Ovary (tissue), 9 donors: ENCODE results near the gene ATP5F1E. TPM values are rescaled to one million over a fixed set of nuclear protein-coding genes. Genes with fewer than 3 reads are reported as not detected.

ENCODE experiments used
- DNase-seq, 5 donors: peaks; one replicate each; pipeline ENCODE4 v3.0.0-alpha.2; 2019 to 2020
- H3K27ac ChIP-seq, 2 donors: fragments of 200-600 bp; one replicate each; pipeline versions ENCODE4 v1.5.1 to v1.8.0; 2019 to 2022
- H3K27me3 ChIP-seq: fragments of 200-600 bp; one replicate; pipeline ENCODE4 v1.8.0; 2022
- H3K36me3 ChIP-seq: fragments of 200-600 bp; sonication (generic); one replicate; pipeline ENCODE4 v1.5.1; 2019
- H3K4me1 ChIP-seq: one replicate; pipeline ENCODE4 v1.8.1; 2013; ENCODE audit warnings: mild to moderate bottlenecking, moderate library complexity; ENCODE audit not compliant: insufficient read depth
- H3K4me3 ChIP-seq: fragments of 200-600 bp; sonication (generic); one replicate; pipeline ENCODE4 v1.5.1; 2017
- H3K9me3 ChIP-seq, 2 donors: fragments of 200-600 bp in 1 of 2; sonication (generic) in 1 of 2; one replicate each; pipeline versions ENCODE4 v1.5.1 to v1.8.1; 2013 to 2019; ENCODE audit warnings: mild to moderate bottlenecking in 1 of 2, moderate library complexity in 1 of 2
- EP300 ChIP-seq: sonication (generic); formaldehyde crosslinking; IDR thresholded peaks from one replicate; pipeline ENCODE4 v1.6.1; 2017; ENCODE audit warnings: antibody characterized with exemption
- POLR2A ChIP-seq: fragments of 450-650 bp; IDR thresholded peaks from one replicate; pipeline ENCODE4 v1.6.1; 2017; ENCODE audit warnings: antibody characterized with exemption, mild to moderate bottlenecking, moderate library complexity
- WGBS, 3 donors: extraction: QIAGEN DNeasy Blood & Tissue Kit in 1 of 3; methylation state at CpG; one replicate each; pipeline versions ENCODE4 v1.1.5 to v1.1.7; 2013 to 2017; 5-methylcytosine and 5-hydroxymethylcytosine counted together
- intact Hi-C, 4 donors: fragments of 100-400 bp; cut with DNase I; formaldehyde crosslinking; loops; one replicate each; pipeline versions ENCODE4 v1.11.0 to v1.15.1; 2022 to 2023
- polyA plus RNA-seq, 2 donors: library from polyadenylated mRNA; stranded (reverse); fragments of 200-250 nt in 1 of 2; fragments of 350-450 nt in 1 of 2; fragmentation: Illumina TruSeq in 1 of 2; extraction: RNeasy Lipid Tissue Mini Kit (QIAGEN cat#74804) in 1 of 2; gene quantifications; one replicate each; pipeline ENCODE4 v1.2.3, GENCODE V29; 2013 to 2014
- total RNA-seq, 7 donors: library from RNA; depleted of rRNA in 2 of 7; stranded (reverse); fragments of >200 nt in 2 of 7; fragmentation: NEBNext Ultra II Directional in 3 of 7; extraction: Animal tissue kit (Norgen Biotek cat#: 25700) in 3 of 7; gene quantifications; one replicate each; pipeline versions ENCODE4 v1.1.0 to v1.2.4, GENCODE V29; 2016 to 2023
- TF ChIP-seq, protein P1 (sequence below), 3 donors: fragments of 450-650 bp in 2 of 3; fragments of 200-600 bp in 1 of 3; IDR thresholded peaks; one replicate each; pipeline versions ENCODE4 v1.5.1 to v1.8.0; 2016 to 2022; ENCODE audit warnings: antibody characterized with exemption in 3 of 3, mild to moderate bottlenecking in 1 of 3
- donor health status: DM: no; HTN: no; CAD: no; lungs with moderate emphysema.
- donor health status: DM: no; HTN: no; CAD: no.
- donor health status: Bipolar disorder and iron deficiency.
- donor health status: DM: yes; HTN: yes; CAD: no.
- donor health status: DM: no; HTN: no; CAD: no.
- donor health status: DM: yes; HTN: yes; CAD: no.

ATP5F1E gene
- total and polyA plus RNA-seq, 9 donors = 23.2 to 73.1 (median 45.4) TPM

GRCh38 chr20:59002874-59003399 is 29.2 kb downstream of the ATP5F1E start:
- intact Hi-C loops = loop anchor here in 1 of 4 donors (10.0 kb wide), 1 partner anchor 108 kb away; no protein-coding TSS in a partner anchor
- 84 to 86% (median 85%) methylated on average over 17 of the region's 17 CpGs for WGBS, 3 donors
- TF ChIP-seq POLR2A = no peak
- Histone ChIP-seq H3K4me3 (no peak overlapping the region), H3K4me1 (peaks cover 10% of the 10 kb centered on the region), H3K27me3 (no peaks in the 10 kb centered on the region), H3K36me3 (no peaks in the 10 kb centered on the region), H3K27ac (no peak overlapping the region), H3K9me3 (no peaks in the 10 kb centered on the region)
- no peak for DNase-seq

DNA sequence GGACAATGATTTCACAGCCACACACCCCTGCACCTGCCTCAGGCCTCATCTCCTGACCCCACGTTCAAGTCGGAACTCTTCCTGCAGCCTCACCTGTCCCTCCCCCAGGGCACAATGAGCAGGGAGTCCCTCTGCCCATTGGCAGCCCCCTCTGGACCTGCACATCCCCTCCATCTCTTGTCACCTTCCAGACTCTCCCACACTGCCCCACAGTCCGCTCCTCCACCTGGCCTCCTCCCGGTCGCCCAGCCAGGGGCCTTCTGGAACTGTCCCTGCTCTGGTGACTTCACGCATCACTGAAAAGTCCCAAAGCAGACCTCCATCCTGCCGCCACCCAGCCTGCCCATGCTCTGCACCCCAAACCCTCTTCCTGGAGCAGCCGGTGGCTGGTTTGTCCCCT is 29.7 kb downstream of the ATP5F1E start:
- TF ChIP-seq, protein P1, sequence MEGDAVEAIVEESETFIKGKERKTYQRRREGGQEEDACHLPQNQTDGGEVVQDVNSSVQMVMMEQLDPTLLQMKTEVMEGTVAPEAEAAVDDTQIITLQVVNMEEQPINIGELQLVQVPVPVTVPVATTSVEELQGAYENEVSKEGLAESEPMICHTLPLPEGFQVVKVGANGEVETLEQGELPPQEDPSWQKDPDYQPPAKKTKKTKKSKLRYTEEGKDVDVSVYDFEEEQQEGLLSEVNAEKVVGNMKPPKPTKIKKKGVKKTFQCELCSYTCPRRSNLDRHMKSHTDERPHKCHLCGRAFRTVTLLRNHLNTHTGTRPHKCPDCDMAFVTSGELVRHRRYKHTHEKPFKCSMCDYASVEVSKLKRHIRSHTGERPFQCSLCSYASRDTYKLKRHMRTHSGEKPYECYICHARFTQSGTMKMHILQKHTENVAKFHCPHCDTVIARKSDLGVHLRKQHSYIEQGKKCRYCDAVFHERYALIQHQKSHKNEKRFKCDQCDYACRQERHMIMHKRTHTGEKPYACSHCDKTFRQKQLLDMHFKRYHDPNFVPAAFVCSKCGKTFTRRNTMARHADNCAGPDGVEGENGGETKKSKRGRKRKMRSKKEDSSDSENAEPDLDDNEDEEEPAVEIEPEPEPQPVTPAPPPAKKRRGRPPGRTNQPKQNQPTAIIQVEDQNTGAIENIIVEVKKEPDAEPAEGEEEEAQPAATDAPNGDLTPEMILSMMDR (IDR thresholded peaks at IDR 0.05) = no peak
- TF ChIP-seq POLR2A (no peak), EP300 (no peak)
- 80 to 92% (median 88%) methylated on average over 7 to 8 of the region's 8 CpGs for WGBS, 3 donors
- Histone ChIP-seq H3K9me3 (no peaks in the 10 kb centered on the region), H3K4me1 (peaks cover 10% of the 10 kb centered on the region), H3K27me3 (no peaks in the 10 kb centered on the region), H3K27ac (no peak overlapping the region), H3K36me3 (no peaks in the 10 kb centered on the region), H3K4me3 (no peak overlapping the region)
- DNase-seq = no peak
- intact Hi-C loops = loop anchor here in 1 of 4 donors (10.0 kb wide), 1 partner anchor 108 kb away; no protein-coding TSS in a partner anchor

DNA sequence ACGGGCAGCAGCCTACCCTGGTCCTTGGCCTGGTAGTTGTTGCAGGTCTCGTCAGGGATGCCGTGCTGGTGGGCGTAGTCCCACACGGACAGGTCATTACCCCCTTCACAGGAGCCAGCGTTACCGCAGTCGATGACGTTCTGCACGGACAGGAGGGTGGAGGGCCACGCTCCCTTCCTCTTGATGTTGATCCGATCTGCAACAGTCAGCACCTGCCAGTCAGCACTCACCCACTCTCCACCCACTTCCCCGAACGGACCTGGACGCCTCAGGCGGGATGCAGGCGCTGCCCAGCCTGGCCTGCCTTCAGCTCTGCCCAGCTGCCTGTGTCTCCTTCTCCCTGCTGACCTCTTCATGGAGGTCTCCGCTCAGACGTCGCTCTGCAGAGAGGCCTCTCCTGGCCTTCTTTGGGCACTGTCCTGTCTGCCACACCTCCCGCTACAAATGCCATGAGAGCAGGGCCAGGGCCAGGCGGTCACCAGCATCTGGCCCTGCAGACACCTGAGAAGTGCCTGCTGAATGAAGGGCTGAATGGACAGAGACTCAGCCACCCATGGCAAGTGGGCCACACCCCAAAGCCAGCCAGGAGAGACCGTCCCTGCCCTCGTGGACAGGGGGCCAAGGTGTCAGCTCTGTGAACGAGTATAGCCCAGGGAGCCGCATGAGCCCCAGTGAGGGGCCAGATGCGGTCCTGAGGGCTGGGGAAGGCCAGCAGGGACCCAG is 30.5 kb downstream of the ATP5F1E start:
- H3K27ac ChIP-seq = no peak overlapping the region

DNA sequence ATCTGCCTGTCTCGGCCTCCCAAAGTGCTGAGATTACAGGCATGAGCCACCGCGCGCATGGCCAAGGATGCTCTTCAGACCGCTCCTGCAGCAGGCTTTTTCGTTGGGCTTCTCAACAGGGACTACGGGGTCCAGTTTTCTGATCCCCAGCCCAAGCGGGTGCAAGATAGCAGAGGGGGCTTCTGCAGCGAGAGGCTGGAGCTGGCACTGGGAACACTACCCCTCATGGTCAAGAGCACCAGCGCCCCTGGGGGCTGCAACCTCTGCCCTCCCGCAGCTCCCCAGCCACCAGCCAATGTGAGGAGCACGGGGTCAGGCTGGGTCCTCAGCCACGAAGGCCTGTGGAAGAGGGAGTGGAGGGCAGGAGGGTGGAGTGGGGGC is 31.1 kb downstream of the ATP5F1E start:
- 87 to 88% (median 88%) methylated on average over 13 of the region's 13 CpGs for WGBS, 3 donors
- Histone ChIP-seq H3K9me3 (no peaks in the 10 kb centered on the region), H3K4me3 (no peak overlapping the region), H3K36me3 (no peaks in the 10 kb centered on the region), H3K27ac (no peak overlapping the region), H3K4me1 (peaks cover 6% of the 10 kb centered on the region), H3K27me3 (no peaks in the 10 kb centered on the region)
- no peak for DNase-seq
- intact Hi-C loops = loop anchor here in 1 of 4 donors (10.0 kb wide), 1 partner anchor 106 kb away; no protein-coding TSS in a partner anchor
- no peak for TF ChIP-seq POLR2A
- TF ChIP-seq EP300 = no peak
- TF ChIP-seq, protein P1 (IDR thresholded peaks at IDR 0.05) = no peak

More for the DNA sequence above, 30.5 kb downstream of the ATP5F1E start:
- intact Hi-C loops = loop anchor here in 1 of 4 donors (10.0 kb wide), 1 partner anchor 107 kb away; no protein-coding TSS in a partner anchor
- no peak overlapping the region for H3K4me3 ChIP-seq
- no peak for DNase-seq
- TF ChIP-seq EP300 = no peak
- TF ChIP-seq POLR2A = no peak
- TF ChIP-seq, protein P1 (IDR thresholded peaks at IDR 0.05) = no peak
- no peaks in the 10 kb centered on the region for H3K27me3 ChIP-seq
- H3K4me1 ChIP-seq = peaks cover 10% of the 10 kb centered on the region
- no peaks in the 10 kb centered on the region for H3K36me3 ChIP-seq
- H3K9me3 ChIP-seq = no peaks in the 10 kb centered on the region
- WGBS, 3 donors = 89 to 91% (median 90%) methylated on average over 27 of the region's 27 CpGs

DNA sequence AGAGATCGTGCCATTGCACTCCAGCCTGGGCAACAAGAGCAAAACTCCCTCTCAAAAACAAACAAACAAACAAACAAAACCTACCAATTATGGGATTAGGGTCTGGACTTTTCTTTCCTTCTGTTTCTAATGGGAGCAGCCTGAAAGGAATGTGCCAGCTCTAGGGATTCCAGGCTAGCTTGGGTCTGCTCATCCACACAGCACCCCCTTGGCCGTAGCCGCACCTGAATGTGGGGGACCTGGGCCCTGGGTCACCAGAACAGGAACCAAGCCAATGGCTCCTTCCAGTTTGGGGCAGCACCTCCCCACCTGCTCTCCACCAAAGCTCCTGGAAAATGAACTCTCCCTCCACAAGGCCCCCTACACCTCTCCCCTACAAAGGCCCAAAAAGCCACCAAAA is 31.8 kb downstream of the ATP5F1E start:
- TF ChIP-seq, protein P1 (IDR thresholded peaks at IDR 0.05) = no peak
- TF ChIP-seq POLR2A (no peak), EP300 (no peak)
- no peaks in the 10 kb centered on the region for H3K36me3 ChIP-seq

More for the DNA sequence above, 31.8 kb downstream of the ATP5F1E start:
- Histone ChIP-seq H3K4me1 (peaks cover 2% of the 10 kb centered on the region), H3K27ac (no peak overlapping the region), H3K9me3 (no peaks in the 10 kb centered on the region), H3K27me3 (no peaks in the 10 kb centered on the region), H3K4me3 (no peak overlapping the region)
- intact Hi-C loops = loop anchor here in 1 of 4 donors (10.0 kb wide), 1 partner anchor 106 kb away; no protein-coding TSS in a partner anchor
- WGBS, 3 donors = 65 to 78% (median 67%) methylated on average over 3 of the region's 3 CpGs
- no peak for DNase-seq
